IMR-90 (cell line): Measurements from ENCODE around the gene DIP2C. TPM values are rescaled to one million over a fixed set of nuclear protein-coding genes. Genes with fewer than 3 reads are reported as not detected.

Source experiments
- ATAC-seq: fragments of 200-7000 bp; cut with Tn5 transposase; 2 replicates; pipeline ENCODE4 v1.9.1; 2020; ENCODE audit warnings: low read depth, mild to moderate bottlenecking, moderate library complexity
- BruUV-seq: library from RNA; stranded (reverse); fragments of 400-500 nt; replicated peaks from 2 replicates; lab custom pipeline; 2021; lab: Mats Ljungman, UMichigan
- CTCF ChIA-PET: fragments of 300-600 bp; formaldehyde crosslinking; extraction: SDS; loops from one replicate; lab custom pipeline; 2021; ENCODE audit warnings: antibody characterized with exemption; lab: Yijun Ruan, JAX
- POLR2A ChIA-PET: fragments of 300-600 bp; sonication (Branson Sonifier 250); formaldehyde crosslinking; loops from one replicate; lab custom pipeline; 2022; ENCODE audit warnings: antibody characterized with exemption; ENCODE audit not compliant: unreplicated experiment; lab: Charles Lee
- DNase-seq: peaks from one replicate; pipeline ENCODE4 v3.0.0; 2013
- H2AFZ ChIP-seq: replicated peaks from 2 replicates; pipeline ENCODE3; 2013; ENCODE audit warnings: low read length, mild to moderate bottlenecking; ENCODE audit not compliant: poor library complexity
- H2AK5ac ChIP-seq: 2 replicates; pipeline ENCODE4 v1.6.1; 2013; ENCODE audit warnings: low read depth, low read length, inconsistent platforms
- H2AK9ac ChIP-seq: replicated peaks from 2 replicates; pipeline ENCODE3; 2013; ENCODE audit warnings: mild to moderate bottlenecking, low read depth, low read length, moderate library complexity; ENCODE audit not compliant: poor library complexity
- H2BK120ac ChIP-seq: 2 replicates; pipeline ENCODE4 v1.6.1; 2013; ENCODE audit warnings: low read depth, low read length, inconsistent platforms
- H2BK15ac ChIP-seq: 3 replicates; pipeline ENCODE4 v1.6.1; 2013; ENCODE audit warnings: low read depth, low read length, inconsistent platforms
- H2BK20ac ChIP-seq: 2 replicates; pipeline ENCODE4 v1.6.1; 2013; ENCODE audit warnings: low read depth, mild to moderate bottlenecking, inconsistent platforms, low read length, moderate library complexity
- H2BK5ac ChIP-seq: 2 replicates; pipeline ENCODE4 v1.6.1; 2013; ENCODE audit warnings: mild to moderate bottlenecking, low read depth, low read length, inconsistent platforms; ENCODE audit not compliant: poor library complexity, severe bottlenecking
- H3K14ac ChIP-seq: replicated peaks from 2 replicates; pipeline ENCODE4 v1.6.1; 2013; ENCODE audit warnings: low read depth, low read length, inconsistent platforms
- H3K18ac ChIP-seq: 2 replicates; pipeline ENCODE4 v1.6.1; 2013; ENCODE audit warnings: low read depth, low read length, control low read depth
- H3K23ac ChIP-seq: 2 replicates; pipeline ENCODE4 v1.6.1; 2013; ENCODE audit warnings: low read depth, low read length, inconsistent platforms
- H3K27ac ChIP-seq: 2 replicates; pipeline ENCODE4 v1.5.1; 2013; ENCODE audit warnings: mild to moderate bottlenecking, control low read depth, low read length; ENCODE audit not compliant: insufficient read depth
- H3K27me3 ChIP-seq: 2 replicates; pipeline ENCODE4 v1.6.1; 2013; ENCODE audit warnings: low read length; ENCODE audit not compliant: control insufficient read depth, insufficient read depth
- H3K36me3 ChIP-seq: 2 replicates; pipeline ENCODE4 v1.6.1; 2013; ENCODE audit warnings: low read length, mixed read lengths; ENCODE audit not compliant: control insufficient read depth, insufficient read depth
- H3K4ac ChIP-seq: 2 replicates; pipeline ENCODE4 v1.6.1; 2013; ENCODE audit warnings: low read depth, low read length, inconsistent platforms
- H3K4me1 ChIP-seq: 2 replicates; pipeline ENCODE4 v1.6.1; 2013; ENCODE audit warnings: low read length, mixed read lengths; ENCODE audit not compliant: control insufficient read depth, insufficient read depth
- H3K4me2 ChIP-seq: 2 replicates; pipeline ENCODE4 v1.6.1; 2013; ENCODE audit warnings: low read depth, mild to moderate bottlenecking, control low read depth, low read length, moderate library complexity
- H3K4me3 ChIP-seq: 2 replicates; pipeline ENCODE4 v1.5.1; 2013; ENCODE audit warnings: low read depth, mild to moderate bottlenecking, control low read depth, low read length, moderate library complexity; ENCODE audit not compliant: insufficient read depth
- H3K56ac ChIP-seq: 2 replicates; pipeline ENCODE4 v1.6.1; 2013; ENCODE audit warnings: low read length, inconsistent platforms; ENCODE audit not compliant: insufficient read depth; ENCODE audit errors: extremely low read depth
- H3K79me1 ChIP-seq, 2 experiments: 2 replicates each; pipeline ENCODE4 v1.6.1; 2013; ENCODE audit warnings: low read length in 2 of 2, inconsistent platforms in 1 of 2, low read depth in 1 of 2
- H3K9ac ChIP-seq: 2 replicates; pipeline ENCODE4 v1.6.1; 2013; ENCODE audit warnings: low read depth, low read length, control low read depth
- H3K9me1 ChIP-seq: 2 replicates; pipeline ENCODE4 v1.6.1; 2013; ENCODE audit warnings: low read length, inconsistent platforms; ENCODE audit not compliant: insufficient read depth
- H3K9me3 ChIP-seq: 2 replicates; pipeline ENCODE4 v1.6.1; 2013; ENCODE audit warnings: low read length; ENCODE audit not compliant: control insufficient read depth, insufficient read depth
- H4K20me1 ChIP-seq: 2 replicates; pipeline ENCODE4 v1.6.1; 2013; ENCODE audit warnings: low read length, inconsistent platforms; ENCODE audit not compliant: insufficient read depth
- H4K5ac ChIP-seq: 2 replicates; pipeline ENCODE4 v1.6.1; 2013; ENCODE audit warnings: mild to moderate bottlenecking, low read depth, low read length, control low read depth
- H4K8ac ChIP-seq, 2 experiments: 2 replicates each; pipeline ENCODE4 v1.6.1; 2013; ENCODE audit warnings: low read depth in 2 of 2, low read length in 2 of 2, control low read depth in 1 of 2, inconsistent platforms in 1 of 2
- H4K91ac ChIP-seq: 2 replicates; pipeline ENCODE4 v1.6.1; 2013; ENCODE audit warnings: low read depth, low read length, inconsistent platforms; ENCODE audit not compliant: insufficient read depth
- BHLHE40 ChIP-seq: fragments of 150-350 bp; IDR thresholded peaks from 2 replicates; pipeline ENCODE4 v1.6.1; 2016; ENCODE audit warnings: mild to moderate bottlenecking, low read depth, low read length
- CEBPB ChIP-seq: IDR thresholded peaks from 2 replicates; pipeline ENCODE4 v1.6.1; 2012; ENCODE audit warnings: low read depth, low read length, improper control_type of control experiment
- CHD1 ChIP-seq: IDR thresholded peaks from 2 replicates; pipeline ENCODE4 v1.6.1; 2012; ENCODE audit warnings: low read depth, low read length, improper control_type of control experiment
- ELK1 ChIP-seq: fragments of 150-350 bp; IDR thresholded peaks from 2 replicates; pipeline ENCODE4 v1.6.1; 2016; ENCODE audit warnings: low read depth, mild to moderate bottlenecking, low read length, moderate library complexity, borderline replicate concordance
- FOS ChIP-seq: fragments of 150-350 bp; IDR thresholded peaks from 2 replicates; pipeline ENCODE4 v1.6.1; 2016; ENCODE audit warnings: low read depth, low read length
- MAFK ChIP-seq: IDR thresholded peaks from 2 replicates; pipeline ENCODE4 v1.6.1; 2012; ENCODE audit warnings: low read depth, low read length, improper control_type of control experiment
- MAZ ChIP-seq: IDR thresholded peaks from 2 replicates; pipeline ENCODE4 v1.6.1; 2012; ENCODE audit warnings: low read depth, mild to moderate bottlenecking, low read length, improper control_type of control experiment, moderate library complexity, borderline replicate concordance
- NFE2L2 ChIP-seq: fragments of 150-350 bp; IDR thresholded peaks from 2 replicates; pipeline ENCODE4 v1.6.1; 2016; ENCODE audit warnings: low read depth, mild to moderate bottlenecking, low read length
- POLR2A ChIP-seq: IDR thresholded peaks from 2 replicates; pipeline ENCODE4 v1.6.1; 2012; ENCODE audit warnings: mild to moderate bottlenecking, low read depth, low read length
- RAD21 ChIP-seq: IDR thresholded peaks from 2 replicates; pipeline ENCODE4 v1.6.1; 2012; ENCODE audit warnings: low read length, improper control_type of control experiment
- RCOR1 ChIP-seq: IDR thresholded peaks from 2 replicates; pipeline ENCODE4 v1.6.1; 2012; ENCODE audit warnings: mild to moderate bottlenecking, low read length, improper control_type of control experiment; ENCODE audit not compliant: insufficient replicate concordance
- RFX5 ChIP-seq: IDR thresholded peaks from 2 replicates; pipeline ENCODE4 v1.8.0; 2012; ENCODE audit warnings: low read depth, mild to moderate bottlenecking, low read length, moderate library complexity
- WGBS, 2 experiments: methylation state at CpG; one replicate each; pipeline versions ENCODE4 v1.1.5 to v1.1.7; 2013; ENCODE audit warnings: missing lambda C conversion rate in 2 of 2; ENCODE audit not compliant: insufficient read length in 1 of 2; ENCODE audit errors: extremely low coverage in 2 of 2; 5-methylcytosine and 5-hydroxymethylcytosine counted together
- dilution Hi-C: fragments of 300-500 bp; cut with HindIII; formaldehyde crosslinking; loops from one replicate; pipeline ENCODE4 v1.14.3; 2018; ENCODE audit warnings: low sequenced_read_pairs; ENCODE audit not compliant: unreplicated experiment
- in situ Hi-C: fragments of 300-500 bp; cut with MboI; formaldehyde crosslinking; loops from 3 replicates; pipeline ENCODE4 v1.14.3; 2019; ENCODE audit warnings: low sequenced_read_pairs, inconsistent platforms, mixed read lengths
- intact Hi-C: fragments of 100-400 bp; cut with micrococcal nuclease; formaldehyde crosslinking; loops from 2 replicates; pipeline ENCODE4 v1.10.0; 2022
- polyA plus RNA-seq, 3 experiments: library from polyadenylated mRNA; depleted of rRNA; stranded (reverse); fragments of >200 nt; gene quantifications; 2 replicates each; pipeline ENCODE4 v1.2.3, GENCODE V29; 2012; ENCODE audit warnings: low replicate concordance in 1 of 3
- total RNA-seq: library from RNA; depleted of rRNA; stranded (reverse); fragments of >200 nt; gene quantifications from 2 replicates; pipeline ENCODE4 v1.2.3, GENCODE V29; 2012
- TF ChIP-seq, protein P1 (sequence below): fragments of 150-350 bp; IDR thresholded peaks from 2 replicates; pipeline ENCODE4 v1.6.1; 2017; ENCODE audit warnings: mild to moderate bottlenecking, antibody characterized with exemption, low read length, low read depth

Gene DIP2C
- total and polyA plus RNA-seq, 2 of the 4 experiments (the other 2 are of a cell fraction): 8.6 to 17.3 TPM

- peaks cover 41% of the 10 kb centered on the region for H4K20me1 ChIP-seq
- no peak overlapping the region for H3K27ac ChIP-seq
- no peaks in the 10 kb centered on the region for H3K9me3 ChIP-seq
- H4K91ac ChIP-seq: no peak overlapping the region
- H3K14ac ChIP-seq: peak overlapping the region; percentile 64
- POLR2A ChIA-PET: no interaction called here
- H3K79me1 ChIP-seq: peaks cover 36 to 79% of the 10 kb centered on the region in 2 experiments
- no peak overlapping the region for H3K23ac ChIP-seq
- ATAC-seq: no peak
- no peak overlapping the region for H3K4me3 ChIP-seq
- H3K4me1 ChIP-seq: peaks cover 27% of the 10 kb centered on the region
- TF ChIP-seq RAD21 (no peak), ELK1 (no peak), RCOR1 (no peak), CEBPB (no peak), CHD1 (no peak), RFX5 (no peak), BHLHE40 (no peak), POLR2A (no peak), MAZ (no peak), NFE2L2 (no peak), MAFK (no peak), FOS (no peak)
- TF ChIP-seq, protein P1, sequence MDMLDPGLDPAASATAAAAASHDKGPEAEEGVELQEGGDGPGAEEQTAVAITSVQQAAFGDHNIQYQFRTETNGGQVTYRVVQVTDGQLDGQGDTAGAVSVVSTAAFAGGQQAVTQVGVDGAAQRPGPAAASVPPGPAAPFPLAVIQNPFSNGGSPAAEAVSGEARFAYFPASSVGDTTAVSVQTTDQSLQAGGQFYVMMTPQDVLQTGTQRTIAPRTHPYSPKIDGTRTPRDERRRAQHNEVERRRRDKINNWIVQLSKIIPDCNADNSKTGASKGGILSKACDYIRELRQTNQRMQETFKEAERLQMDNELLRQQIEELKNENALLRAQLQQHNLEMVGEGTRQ: no peak
- DNase-seq: no peak
- H4K5ac ChIP-seq: no peak overlapping the region
- H2BK5ac ChIP-seq: no peak overlapping the region
- H2AK9ac ChIP-seq: no peak overlapping the region
- intact Hi-C loops: no loop called here
- WGBS, 2 experiments: 94% methylated on average over 7 of the region's 14 CpGs; no CpG with 5 or more reads in 1 of the 2 experiments
- dilution Hi-C loops: no loop called here
- in situ Hi-C loops: no loop called here
- 0 out of 2 replicates have a peak overlapping the region, but pooled peaks have one; percentile 45 for H3K4ac ChIP-seq
- no peak overlapping the region for H2AFZ ChIP-seq
- no peak overlapping the region for H3K56ac ChIP-seq
- H3K18ac ChIP-seq: no peak overlapping the region
- H2BK15ac ChIP-seq: no peak overlapping the region
- H3K36me3 ChIP-seq: no peaks in the 10 kb centered on the region
- CTCF ChIA-PET: no interaction called here
- H2BK120ac ChIP-seq: peak overlapping the region; percentile 47
- no peaks in the 10 kb centered on the region for H3K27me3 ChIP-seq
- peak overlapping the region; percentile 10 for H2AK5ac ChIP-seq
- no peak overlapping the region for H2BK20ac ChIP-seq
- H3K9ac ChIP-seq: no peak overlapping the region
- H4K8ac ChIP-seq: peak overlapping the region in 1 of 2 experiments; percentile 65; a peak in 1 of 4 replicates
- H3K9me1 ChIP-seq: peaks cover 32% of the 10 kb centered on the region
- H3K4me2 ChIP-seq: no peak overlapping the region
- BruUV-seq: no TSS peak
Observed at GRCh38 chr10:607545-608185, 81.8 kb downstream of the DIP2C start.
